HG03097 (cell line): Measurements from ENCODE around the gene DLG2.

Experiments
- ATAC-seq: cut with Tn5 transposase; IDR thresholded peaks from one replicate; pipeline ENCODE4 v1.9.1; 2021; ENCODE audit not compliant: unreplicated experiment, low FRiP score

The DLG2 gene

DNA sequence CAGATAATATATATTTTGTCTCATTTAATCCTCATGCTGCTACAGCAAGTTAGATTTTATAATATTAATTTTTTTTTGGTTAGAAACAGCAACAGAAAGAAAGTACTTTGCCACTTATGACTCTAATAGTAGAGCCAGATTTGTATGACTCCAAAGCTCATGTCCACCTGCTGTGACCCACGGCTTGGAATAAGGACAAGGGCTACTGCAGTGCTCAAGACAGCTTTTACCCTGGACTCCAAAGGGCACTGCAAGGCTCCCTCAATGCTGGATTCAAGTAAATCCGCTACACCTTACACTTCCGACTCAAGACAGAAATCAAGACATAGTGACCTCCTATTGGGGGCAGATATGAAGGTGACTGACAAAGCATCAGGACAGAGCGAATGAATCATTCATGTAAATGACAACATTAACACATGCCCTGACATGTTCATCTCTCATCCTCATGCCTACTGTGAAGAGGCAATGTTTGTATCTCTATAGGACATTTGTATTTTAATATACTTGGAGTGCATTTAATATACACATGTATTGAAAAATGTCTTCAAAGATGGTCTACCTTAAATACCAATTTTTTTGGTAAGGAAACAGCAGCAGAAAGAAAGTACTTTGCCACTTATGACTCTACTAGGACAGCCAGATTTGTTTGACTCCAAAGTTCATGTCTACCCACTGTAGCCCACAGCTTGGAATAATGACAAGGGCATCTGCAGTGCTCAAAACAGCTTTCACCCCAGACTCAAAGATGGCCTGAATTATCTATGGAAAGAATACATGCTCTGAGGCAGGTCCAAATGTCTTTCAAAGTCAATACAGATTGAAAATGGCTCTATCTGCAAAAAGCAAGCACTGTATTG, 1965.4 kb downstream of the DLG2 start:
- no peak for ATAC-seq

DNA sequence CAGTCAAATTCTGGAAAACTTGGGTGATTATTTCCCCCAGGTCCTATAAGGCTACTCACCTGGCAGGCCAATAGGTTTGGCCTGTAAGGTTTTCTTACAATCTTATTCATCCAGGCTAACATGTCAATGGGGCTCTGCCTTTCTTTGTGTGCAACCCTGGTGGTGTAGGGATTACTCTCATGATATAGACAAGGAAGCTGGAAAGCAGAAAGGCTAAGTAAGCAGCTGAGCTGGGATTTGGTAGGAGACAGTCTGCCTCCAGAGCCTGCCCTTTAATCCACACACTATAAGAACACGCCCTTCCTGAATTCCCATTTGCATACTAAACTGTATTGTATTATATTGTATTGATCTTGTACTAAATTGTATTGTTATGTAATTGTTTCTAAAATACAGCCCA, 1967.7 kb downstream of the DLG2 start:
- ATAC-seq, result no peak

DNA sequence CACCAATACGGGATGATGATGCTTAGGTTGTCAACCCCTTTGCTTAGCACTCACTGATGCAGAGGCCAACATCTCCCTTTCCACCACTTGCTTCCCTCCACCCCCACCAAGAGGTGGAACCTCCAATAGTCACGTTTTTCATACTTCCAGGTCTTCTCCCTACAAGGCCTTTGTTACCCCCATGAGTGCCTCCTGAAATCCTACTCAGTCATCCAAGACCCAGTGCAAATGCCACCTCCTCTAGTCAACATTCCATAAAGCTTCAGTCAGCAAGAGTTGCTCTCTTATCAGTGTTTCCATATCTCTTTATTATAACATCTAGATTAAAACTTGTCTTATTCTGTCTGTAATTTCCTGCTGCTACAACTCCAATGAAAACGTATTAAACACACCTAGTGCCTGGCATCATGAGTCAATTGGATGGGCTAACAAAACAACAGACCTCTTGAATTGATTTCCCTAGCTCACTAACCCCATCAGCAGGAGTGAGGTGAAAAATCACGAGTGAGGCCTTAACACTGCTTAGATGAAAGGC, 1970.3 kb downstream of the DLG2 start:
- no peak for ATAC-seq

DNA sequence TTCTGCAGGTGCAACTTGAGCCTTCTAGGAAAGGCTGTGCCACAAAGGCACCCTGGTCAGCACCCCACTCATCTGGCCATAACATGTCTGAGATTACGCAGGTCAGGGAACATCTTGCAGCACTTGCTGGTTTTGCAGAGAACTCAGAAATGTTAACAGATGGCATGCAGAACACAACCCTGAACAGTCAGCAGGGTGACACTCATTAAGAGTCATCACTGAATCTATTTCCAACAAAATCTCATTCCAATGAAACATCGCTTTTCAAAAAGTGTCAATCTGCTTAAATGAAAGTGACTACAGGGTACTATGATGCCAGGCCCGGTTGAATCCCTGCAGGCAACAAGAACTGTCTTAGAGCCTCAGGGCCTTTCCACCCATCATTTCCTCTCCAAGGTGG, 1971.2 kb downstream of the DLG2 start:
- ATAC-seq, result no peak

DNA sequence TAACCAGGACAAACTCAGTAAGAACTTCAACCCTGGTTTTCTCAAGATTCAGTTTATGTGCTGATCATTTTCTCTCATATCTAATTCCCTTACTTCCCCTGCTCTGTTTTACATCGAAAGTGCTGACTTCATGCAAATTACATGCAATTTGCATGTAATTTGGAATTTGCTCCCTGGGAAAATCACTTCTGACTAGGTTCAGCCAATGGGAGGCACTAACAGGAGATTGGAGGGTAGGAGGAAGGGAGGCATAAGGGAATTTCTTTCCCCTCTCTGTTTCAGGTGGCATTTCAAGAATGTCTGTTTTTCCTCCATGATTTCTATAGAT, 1977.7 kb downstream of the DLG2 start:
- no peak for ATAC-seq

DNA sequence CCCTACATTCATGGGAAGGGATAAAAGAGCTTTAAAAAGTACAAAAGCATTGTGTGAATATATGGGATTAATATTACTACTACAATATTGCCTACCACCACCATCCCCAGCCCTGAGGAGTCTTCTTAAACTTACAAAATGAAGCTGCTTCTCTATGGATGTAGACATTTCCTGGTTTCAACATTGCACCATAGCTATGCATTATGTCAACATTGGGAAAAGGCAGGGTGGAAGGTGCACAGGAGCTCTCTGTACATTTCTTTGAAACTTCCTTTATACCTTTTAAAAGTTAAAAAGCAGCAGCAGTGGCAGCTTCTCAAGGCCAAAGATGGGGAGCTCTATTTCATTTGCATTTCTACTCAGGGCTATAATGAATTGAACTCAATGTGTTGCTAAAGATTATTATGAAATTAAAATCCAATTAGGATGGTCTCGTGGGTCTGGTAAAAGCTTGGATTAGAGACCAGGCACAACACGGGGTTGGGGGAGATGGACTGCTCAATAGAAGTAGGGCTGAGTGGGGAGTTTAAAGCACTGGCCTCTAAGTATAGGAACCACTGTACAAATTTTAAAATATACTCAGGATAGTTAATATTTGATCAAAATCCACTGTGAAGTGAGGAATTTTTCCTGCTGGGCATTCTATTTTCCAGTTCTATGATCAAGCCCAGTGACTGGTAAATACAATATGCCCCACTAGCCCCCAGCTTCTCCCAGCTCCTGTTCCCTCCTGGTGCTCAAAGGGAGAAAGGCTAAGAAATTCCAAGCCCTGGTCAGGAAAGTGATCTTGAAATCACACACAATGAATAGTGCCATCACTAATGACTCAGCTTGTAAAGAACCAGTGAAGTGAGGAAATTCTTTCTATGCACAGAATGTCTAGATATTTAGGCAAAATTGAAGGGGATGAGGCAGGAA, 1978.3 kb downstream of the DLG2 start:
- ATAC-seq, result no peak

DNA sequence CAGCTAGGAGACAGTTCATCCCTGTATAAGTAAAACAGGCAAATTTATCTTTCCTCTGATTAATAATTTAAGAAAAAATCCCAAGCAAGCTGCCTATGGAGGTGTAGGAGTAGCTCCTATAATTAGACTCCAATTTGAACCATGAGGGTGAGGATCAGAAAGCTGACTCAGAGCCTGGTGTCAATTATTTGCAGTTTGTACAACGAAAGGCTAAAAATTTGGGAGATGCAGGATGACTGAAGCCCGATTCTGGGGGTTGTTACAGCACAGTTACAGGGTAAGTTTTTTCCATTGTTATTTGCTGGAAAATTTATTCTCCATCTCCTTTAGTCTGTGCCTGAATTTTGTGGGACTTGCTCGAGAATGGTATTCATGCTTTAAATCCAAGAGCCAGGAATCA, 1981.6 kb downstream of the DLG2 start:
- ATAC-seq, result no peak

DNA sequence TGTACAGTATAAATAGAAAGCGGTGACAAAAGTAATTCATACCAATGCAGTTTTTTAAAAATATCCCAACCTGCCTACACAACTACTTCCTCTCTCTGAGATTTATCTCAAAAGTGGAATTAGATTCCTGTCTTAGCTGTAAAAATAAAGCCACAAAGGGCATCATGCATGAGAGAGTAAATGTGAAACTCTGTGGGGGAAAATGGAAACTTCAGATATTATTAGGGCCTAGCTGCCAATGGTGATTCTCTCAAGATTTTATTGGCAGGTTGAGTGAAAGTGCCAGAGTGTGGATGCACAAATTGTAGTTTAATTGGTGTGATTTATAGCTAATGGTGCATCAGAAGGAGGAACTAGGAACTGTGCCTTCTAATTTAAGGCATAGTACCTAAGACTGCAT, 1984.0 kb downstream of the DLG2 start:
- no peak for ATAC-seq

DNA sequence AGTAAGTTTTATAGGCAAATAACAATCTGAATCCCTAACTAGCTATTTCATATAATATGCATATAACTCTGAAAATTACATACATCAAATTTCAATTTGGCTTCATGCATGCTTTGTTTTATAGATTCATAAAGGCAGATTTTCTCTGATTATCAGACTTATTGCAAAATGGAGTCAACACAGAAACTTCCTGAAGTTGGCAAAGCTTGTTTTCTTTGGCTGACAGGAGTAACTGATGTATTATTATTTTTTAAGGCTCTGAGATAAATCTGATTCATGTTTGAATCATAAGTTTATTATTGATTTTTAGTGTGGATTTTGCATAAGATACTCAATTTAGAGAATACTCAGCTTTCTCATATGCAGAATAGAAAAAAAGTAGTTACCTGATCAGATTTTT, 1984.6 kb downstream of the DLG2 start:
- no peak for ATAC-seq

DNA sequence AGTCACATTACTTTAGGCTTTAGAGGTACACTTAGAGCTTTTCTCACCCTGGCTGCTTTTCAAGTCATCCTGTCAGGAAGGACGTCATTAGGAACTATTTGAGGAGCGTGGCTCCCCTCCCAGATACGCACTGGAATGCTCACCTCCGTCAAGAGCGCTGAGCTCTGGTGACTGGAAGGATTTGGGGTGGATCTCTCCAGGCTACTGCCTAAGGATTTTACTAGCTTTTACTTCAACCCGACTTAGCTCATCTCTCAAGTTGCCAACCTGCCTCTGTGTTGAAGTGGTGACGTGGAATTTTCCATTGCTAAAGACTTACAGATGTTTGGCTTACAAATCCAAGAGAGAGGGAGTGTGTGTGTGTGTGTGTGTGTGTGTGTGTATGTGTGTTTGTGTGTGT, 1985.6 kb downstream of the DLG2 start:
- no peak for ATAC-seq

DNA sequence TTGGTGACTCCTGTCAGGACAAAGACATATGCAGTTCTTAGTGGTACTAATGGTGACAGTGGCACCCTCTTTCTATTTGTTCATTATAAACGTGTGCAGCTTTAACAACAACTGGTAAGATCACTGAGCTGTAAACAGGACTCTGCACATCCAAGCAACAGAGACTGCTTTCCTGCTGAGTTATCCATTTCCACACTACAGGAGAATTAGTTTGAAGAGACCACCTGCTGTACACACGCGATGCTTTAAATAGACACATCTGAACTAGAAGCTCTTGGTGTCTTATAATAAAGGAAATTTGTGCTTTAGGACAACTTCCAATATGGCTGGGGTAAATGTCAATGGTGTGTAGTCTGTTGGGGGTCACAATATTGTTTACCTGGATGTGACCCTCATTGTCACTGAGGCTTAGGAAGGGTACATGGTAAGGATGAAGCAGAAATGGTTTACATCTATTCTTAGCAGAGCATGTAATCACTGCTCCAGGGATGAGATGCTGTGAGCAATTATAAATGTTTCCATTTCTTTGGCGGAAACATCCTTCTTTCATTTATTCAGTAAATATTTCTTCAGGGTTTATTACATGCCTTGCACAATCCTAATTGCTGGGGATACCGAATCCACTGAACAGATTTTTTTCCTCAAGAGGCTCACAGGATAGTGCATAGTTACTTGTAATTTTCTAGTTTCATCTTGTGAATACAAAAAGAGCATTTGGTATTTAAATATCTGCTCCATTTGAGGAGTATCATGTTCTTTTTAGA, 1987.0 kb downstream of the DLG2 start:
- ATAC-seq, result no peak

DNA sequence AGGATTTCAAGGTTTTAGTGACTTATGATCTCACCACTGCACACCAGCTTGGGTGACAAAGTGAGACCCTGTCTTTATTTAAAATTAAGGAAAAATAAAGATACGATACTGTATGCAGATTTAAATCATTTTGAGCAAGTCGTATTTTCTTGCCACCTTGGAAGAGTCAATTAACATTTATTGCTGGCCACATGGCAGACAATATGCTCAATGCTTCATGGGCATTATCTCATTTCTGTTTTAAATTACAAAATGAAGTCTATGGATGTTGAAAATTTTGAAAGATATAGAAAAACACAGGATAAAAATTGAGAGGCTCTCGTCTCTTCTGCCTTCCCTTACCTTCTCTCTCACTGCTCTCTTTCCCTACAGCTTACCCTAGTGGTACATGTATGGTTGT, 1992.0 kb downstream of the DLG2 start:
- no peak for ATAC-seq

DNA sequence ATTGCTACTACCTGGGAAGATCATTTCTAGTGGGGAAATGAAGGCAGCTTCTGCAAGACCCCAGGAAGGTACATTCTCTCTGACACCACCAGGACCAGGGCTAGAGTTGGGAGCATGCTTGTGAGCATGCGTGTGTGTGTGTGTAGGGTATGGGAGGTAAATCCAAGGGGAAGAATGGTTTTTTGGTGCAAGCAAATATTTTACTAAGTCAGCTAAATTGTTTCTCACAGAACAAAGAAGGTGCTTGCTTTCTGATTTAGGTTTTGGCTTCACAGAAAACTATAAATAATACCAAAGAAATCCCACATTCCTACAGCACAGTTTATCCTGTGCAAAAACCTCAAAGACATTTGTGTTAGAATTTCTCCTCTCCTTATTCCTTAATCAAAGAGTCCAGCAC, 1996.9 kb downstream of the DLG2 start:
- no peak for ATAC-seq

DNA sequence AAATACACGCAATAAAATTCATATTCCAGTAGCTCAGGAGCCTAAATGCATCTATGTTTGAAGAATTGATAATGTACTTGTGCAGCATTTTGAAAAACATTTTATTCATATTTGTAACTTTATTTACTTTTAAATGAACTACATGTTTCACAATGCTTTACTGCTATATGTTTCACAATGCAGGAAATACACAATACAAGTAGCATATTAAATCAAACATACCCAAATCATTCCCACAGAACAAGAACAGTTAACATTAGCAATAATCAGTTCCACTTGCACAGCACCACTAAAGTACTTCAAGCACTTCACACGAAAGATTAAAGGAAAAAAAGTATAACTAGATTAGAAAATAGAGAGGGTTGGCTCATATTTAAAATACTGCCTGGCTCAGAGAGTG, 1997.4 kb downstream of the DLG2 start:
- no peak for ATAC-seq

DNA sequence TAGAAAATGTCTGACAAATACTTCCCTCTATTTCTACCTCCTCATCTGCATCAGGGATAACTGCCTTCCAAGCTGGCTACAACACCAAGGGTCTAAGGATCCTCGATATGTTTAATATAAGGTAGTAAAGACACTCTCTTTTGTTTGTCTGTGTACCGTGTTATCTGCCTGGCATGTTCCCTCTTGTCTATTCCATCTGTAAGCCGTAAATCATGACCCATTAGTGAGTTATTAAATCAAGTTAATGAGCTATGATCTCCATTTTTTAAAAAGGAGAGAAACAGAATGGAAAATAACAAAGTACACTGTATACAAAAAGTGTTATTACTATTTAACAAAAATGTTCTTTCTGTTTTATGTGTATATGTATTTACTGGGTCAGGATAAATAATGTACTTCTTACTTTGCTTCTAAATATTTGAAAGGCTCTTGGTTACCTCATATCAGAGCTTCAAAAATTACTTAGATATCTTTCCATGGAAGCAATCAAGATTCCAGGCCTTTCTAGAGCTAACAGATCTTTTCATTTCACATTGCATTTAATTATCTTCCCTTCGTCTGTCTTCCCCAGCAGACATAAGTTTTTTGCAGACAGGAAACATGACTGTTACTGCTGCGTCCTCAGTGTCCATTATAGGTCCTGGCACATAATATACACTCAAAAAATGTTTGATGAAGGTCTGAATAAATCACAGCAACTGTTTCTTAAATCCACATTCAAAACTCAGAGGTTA, 1998.4 kb downstream of the DLG2 start:
- ATAC-seq, result no peak

DNA sequence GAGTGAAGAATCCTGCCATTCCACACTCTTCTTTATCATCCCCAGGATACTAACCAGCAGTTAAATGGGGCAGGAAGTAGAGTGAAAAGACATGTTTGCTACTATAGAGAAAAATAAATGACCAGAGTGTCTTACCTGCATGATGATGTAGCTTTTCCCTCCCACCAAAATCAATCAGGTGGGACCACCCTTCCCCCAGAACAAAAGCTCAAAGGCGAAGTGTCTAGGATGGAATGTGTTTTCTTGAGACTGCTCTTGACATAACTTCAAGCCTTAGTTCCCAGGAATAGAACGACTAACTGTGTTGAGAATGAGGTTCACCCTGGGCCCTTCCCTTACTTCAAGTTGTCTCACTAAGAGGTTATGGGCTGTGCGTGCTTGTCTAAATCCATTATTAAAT, 2001.8 kb downstream of the DLG2 start:
- no peak for ATAC-seq

DNA sequence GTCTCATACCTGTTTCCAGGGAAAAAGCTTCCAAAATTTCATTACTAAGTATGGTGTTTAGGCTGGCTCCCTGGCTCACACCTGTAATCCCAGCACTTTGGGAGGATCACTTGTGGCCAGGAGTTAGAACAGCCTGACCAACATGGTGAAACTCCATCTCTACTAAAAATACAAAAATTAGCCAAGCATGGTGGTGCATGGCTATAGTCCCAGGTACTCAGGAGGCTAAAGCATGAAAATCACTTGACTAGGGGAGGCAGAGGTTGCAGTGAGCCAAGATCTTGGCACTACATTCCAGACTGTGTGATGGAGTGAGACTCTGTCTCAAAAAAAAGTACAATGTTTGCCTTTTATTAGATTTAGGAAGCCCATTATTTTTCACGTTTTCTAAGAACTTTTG, 2009.5 kb downstream of the DLG2 start:
- no peak for ATAC-seq

DNA sequence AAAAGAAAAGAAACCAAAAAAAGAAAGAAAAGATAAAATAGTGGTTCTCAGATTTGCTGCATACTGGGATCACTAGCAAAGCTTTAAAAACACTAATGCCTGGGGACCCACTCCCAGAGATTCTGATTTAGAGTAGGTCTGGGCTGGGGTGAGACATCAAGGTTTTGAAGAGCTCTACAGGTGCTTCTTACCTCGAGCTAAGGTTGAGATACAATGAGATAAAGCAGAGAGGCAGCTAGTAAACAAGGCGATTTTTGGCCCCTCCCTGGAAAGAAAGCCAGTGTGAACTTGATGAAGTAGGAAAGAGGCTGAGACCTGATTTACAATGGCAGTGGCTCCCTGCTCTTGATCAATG, 2013.4 kb downstream of the DLG2 start:
- ATAC-seq, result no peak

DNA sequence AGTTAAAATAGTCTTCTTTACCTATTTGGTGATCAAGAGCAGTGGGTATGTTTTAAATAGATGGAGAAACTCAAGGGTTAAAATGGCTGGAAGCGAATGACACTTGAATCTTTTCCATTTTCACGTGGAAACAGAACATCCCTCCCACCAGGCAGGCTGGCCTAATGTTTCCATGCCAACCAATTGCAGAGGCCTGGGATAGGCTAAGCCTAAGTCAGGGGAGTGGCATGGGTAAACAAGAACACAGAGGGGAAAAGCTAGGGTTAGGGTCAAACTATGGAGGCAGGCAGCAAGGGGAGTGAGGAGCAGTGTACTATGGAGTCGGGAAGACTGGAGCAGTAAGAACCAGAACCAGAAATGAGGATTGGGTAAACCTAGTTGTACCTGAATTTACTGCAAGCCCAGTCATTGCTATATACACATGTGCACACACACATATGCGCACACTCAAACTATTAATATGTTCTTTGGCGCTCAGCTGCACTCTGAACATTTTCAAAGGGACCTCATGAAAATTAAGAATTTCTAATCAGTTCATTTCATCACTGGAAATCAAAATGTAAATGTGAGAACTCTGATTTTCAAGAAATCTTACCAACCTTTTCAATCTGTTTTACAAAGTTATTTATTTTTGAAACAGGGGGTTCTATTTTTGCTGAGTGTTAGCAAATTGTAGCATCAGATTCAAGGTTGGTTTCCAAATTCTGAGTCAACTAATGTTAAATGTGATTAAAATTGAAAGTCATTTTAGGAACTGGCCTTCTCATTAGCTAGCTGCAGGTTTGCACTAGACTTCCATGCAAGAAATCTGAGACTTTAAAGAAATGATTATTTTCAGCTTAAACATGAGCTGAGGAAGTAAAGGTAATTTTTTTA, 2014.0 kb downstream of the DLG2 start:
- ATAC-seq, result peak; percentile 65
